Ovary (tissue), 9 donors: Measurements from ENCODE around the gene MXD1. TPM values are rescaled to one million over a fixed set of nuclear protein-coding genes. Genes with fewer than 3 reads are reported as not detected.

ENCODE experiments used
- DNase-seq, 5 donors: peaks; one replicate each; pipeline ENCODE4 v3.0.0-alpha.2; 2019 to 2020
- H3K27ac ChIP-seq, 2 donors: fragments of 200-600 bp; one replicate each; pipeline versions ENCODE4 v1.5.1 to v1.8.0; 2019 to 2022
- H3K27me3 ChIP-seq: fragments of 200-600 bp; one replicate; pipeline ENCODE4 v1.8.0; 2022
- H3K36me3 ChIP-seq: fragments of 200-600 bp; sonication (generic); one replicate; pipeline ENCODE4 v1.5.1; 2019
- H3K4me1 ChIP-seq: one replicate; pipeline ENCODE4 v1.8.1; 2013; ENCODE audit warnings: mild to moderate bottlenecking, moderate library complexity; ENCODE audit not compliant: insufficient read depth
- H3K4me3 ChIP-seq: fragments of 200-600 bp; sonication (generic); one replicate; pipeline ENCODE4 v1.5.1; 2017
- H3K9me3 ChIP-seq, 2 donors: fragments of 200-600 bp in 1 of 2; sonication (generic) in 1 of 2; one replicate each; pipeline versions ENCODE4 v1.5.1 to v1.8.1; 2013 to 2019; ENCODE audit warnings: mild to moderate bottlenecking in 1 of 2, moderate library complexity in 1 of 2
- EP300 ChIP-seq: sonication (generic); formaldehyde crosslinking; IDR thresholded peaks from one replicate; pipeline ENCODE4 v1.6.1; 2017; ENCODE audit warnings: antibody characterized with exemption
- POLR2A ChIP-seq: fragments of 450-650 bp; IDR thresholded peaks from one replicate; pipeline ENCODE4 v1.6.1; 2017; ENCODE audit warnings: antibody characterized with exemption, mild to moderate bottlenecking, moderate library complexity
- whole genome bisulfite sequencing, 3 donors: extraction: QIAGEN DNeasy Blood & Tissue Kit in 1 of 3; methylation state at CpG; one replicate each; pipeline versions ENCODE4 v1.1.5 to v1.1.7; 2013 to 2017; 5-methylcytosine and 5-hydroxymethylcytosine counted together
- intact Hi-C, 4 donors: fragments of 100-400 bp; cut with DNase I; formaldehyde crosslinking; loops; one replicate each; pipeline versions ENCODE4 v1.11.0 to v1.15.1; 2022 to 2023
- polyA plus RNA-seq, 2 donors: library from polyadenylated mRNA; stranded (reverse); fragments of 200-250 nt in 1 of 2; fragments of 350-450 nt in 1 of 2; fragmentation: Illumina TruSeq in 1 of 2; extraction: RNeasy Lipid Tissue Mini Kit (QIAGEN cat#74804) in 1 of 2; gene quantifications; one replicate each; pipeline ENCODE4 v1.2.3, GENCODE V29; 2013 to 2014
- total RNA-seq, 7 donors: library from RNA; depleted of rRNA in 2 of 7; stranded (reverse); fragments of >200 nt in 2 of 7; fragmentation: NEBNext Ultra II Directional in 3 of 7; extraction: Animal tissue kit (Norgen Biotek cat#: 25700) in 3 of 7; gene quantifications; one replicate each; pipeline versions ENCODE4 v1.1.0 to v1.2.4, GENCODE V29; 2016 to 2023
- TF ChIP-seq, protein P1 (sequence below), 3 donors: fragments of 450-650 bp in 2 of 3; fragments of 200-600 bp in 1 of 3; IDR thresholded peaks; one replicate each; pipeline versions ENCODE4 v1.5.1 to v1.8.0; 2016 to 2022; ENCODE audit warnings: antibody characterized with exemption in 3 of 3, mild to moderate bottlenecking in 1 of 3
- donor health status: DM: no; HTN: no; CAD: no; lungs with moderate emphysema.
- donor health status: DM: no; HTN: no; CAD: no.
- donor health status: Bipolar disorder and iron deficiency.
- donor health status: DM: yes; HTN: yes; CAD: no.
- donor health status: DM: no; HTN: no; CAD: no.
- donor health status: DM: yes; HTN: yes; CAD: no.

Gene MXD1
- total and polyA plus RNA-seq, 9 donors: 3.4 to 13.7 (median 6.7) TPM

- DNase-seq: no peak
- intact Hi-C loops: no loop called here
- Histone ChIP-seq H3K27ac (no peak overlapping the region), H3K36me3 (no peaks in the 10 kb centered on the region), H3K27me3 (no peaks in the 10 kb centered on the region), H3K4me3 (no peak overlapping the region), H3K4me1 (no peaks in the 10 kb centered on the region), H3K9me3 (no peaks in the 10 kb centered on the region)
- 95 to 98% (median 96%) methylated on average over 8 of the region's 8 CpGs for WGBS, 3 donors
- TF ChIP-seq POLR2A: no peak
- TF ChIP-seq, protein P1, sequence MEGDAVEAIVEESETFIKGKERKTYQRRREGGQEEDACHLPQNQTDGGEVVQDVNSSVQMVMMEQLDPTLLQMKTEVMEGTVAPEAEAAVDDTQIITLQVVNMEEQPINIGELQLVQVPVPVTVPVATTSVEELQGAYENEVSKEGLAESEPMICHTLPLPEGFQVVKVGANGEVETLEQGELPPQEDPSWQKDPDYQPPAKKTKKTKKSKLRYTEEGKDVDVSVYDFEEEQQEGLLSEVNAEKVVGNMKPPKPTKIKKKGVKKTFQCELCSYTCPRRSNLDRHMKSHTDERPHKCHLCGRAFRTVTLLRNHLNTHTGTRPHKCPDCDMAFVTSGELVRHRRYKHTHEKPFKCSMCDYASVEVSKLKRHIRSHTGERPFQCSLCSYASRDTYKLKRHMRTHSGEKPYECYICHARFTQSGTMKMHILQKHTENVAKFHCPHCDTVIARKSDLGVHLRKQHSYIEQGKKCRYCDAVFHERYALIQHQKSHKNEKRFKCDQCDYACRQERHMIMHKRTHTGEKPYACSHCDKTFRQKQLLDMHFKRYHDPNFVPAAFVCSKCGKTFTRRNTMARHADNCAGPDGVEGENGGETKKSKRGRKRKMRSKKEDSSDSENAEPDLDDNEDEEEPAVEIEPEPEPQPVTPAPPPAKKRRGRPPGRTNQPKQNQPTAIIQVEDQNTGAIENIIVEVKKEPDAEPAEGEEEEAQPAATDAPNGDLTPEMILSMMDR (IDR thresholded peaks at IDR 0.05): no peak
- TF ChIP-seq EP300: no peak
These were observed 48.2 kb downstream of the MXD1 start for GRCh38 chr2:69962986-69963730.

- no peak overlapping the region for H3K27ac ChIP-seq
- WGBS, 3 donors: 87 to 93% (median 87%) methylated on average over 7 of the region's 7 CpGs
These were observed 49.5 kb downstream of the MXD1 start for GRCh38 chr2:69964353-69964841.

DNA sequence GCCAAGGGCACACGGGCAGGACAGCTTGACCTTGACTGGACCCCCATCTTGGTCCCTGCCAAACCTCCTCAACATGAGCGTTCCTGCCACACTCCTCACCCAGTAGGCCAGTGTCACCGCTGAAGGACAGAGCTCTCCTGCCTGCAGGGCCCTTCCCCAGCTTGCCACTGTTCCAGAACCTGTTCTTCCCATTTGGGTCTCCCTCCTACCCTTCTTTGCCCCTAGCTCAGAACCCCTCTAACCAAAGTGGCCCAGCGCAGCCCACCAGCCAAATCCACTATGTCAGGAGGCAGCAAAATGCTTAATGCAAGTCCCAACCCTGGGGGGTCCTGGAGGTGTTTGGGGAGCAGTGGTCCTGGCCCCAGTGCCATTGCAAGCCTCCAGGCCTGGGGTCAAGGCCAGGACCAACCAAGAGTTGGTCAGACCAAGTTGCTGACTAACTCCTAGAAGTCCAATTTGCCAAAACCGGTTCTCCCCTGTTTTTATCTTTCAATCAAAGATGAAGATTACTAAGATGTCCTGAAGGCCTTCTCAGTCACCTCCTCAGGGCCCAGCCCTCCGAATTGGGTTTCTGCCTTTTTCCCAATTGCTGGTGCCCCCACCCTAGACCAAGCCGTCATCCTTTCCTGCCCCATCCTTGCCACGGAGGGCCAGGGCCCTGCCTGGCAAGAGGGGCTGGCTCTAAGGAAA, 51.0 kb downstream of the MXD1 start:
- no peaks in the 10 kb centered on the region for H3K4me1 ChIP-seq
- no peaks in the 10 kb centered on the region for H3K27me3 ChIP-seq
- 90 to 96% (median 93%) methylated on average over 8 of the region's 8 CpGs for WGBS, 3 donors
- intact Hi-C loops: no loop called here
- no peaks in the 10 kb centered on the region for H3K36me3 ChIP-seq
- no peaks in the 10 kb centered on the region for H3K9me3 ChIP-seq
- no peak for DNase-seq
- H3K4me3 ChIP-seq: no peak overlapping the region
- no peak overlapping the region for H3K27ac ChIP-seq
- TF ChIP-seq, protein P1 (IDR thresholded peaks at IDR 0.05): no peak
- no peak for TF ChIP-seq POLR2A

More at GRCh38 chr2:69964353-69964841, 49.5 kb downstream of the MXD1 start:
- no peak for DNase-seq
- no peaks in the 10 kb centered on the region for H3K27me3 ChIP-seq
- no peaks in the 10 kb centered on the region for H3K4me1 ChIP-seq
- TF ChIP-seq, protein P1 (IDR thresholded peaks at IDR 0.05): no peak
- TF ChIP-seq EP300: no peak
- no peak for TF ChIP-seq POLR2A
- no peak overlapping the region for H3K4me3 ChIP-seq
- intact Hi-C loops: no loop called here
- H3K9me3 ChIP-seq: no peaks in the 10 kb centered on the region
- no peaks in the 10 kb centered on the region for H3K36me3 ChIP-seq

- WGBS, 3 donors: 91 to 98% (median 95%) methylated on average over 2 of the region's 2 CpGs
These were observed 51.6 kb downstream of the MXD1 start for GRCh38 chr2:69966496-69966895.

More at GRCh38 chr2:69966496-69966895, 51.6 kb downstream of the MXD1 start:
- Histone ChIP-seq H3K4me3 (no peak overlapping the region), H3K9me3 (no peaks in the 10 kb centered on the region), H3K4me1 (no peaks in the 10 kb centered on the region), H3K27ac (no peak overlapping the region), H3K36me3 (no peaks in the 10 kb centered on the region), H3K27me3 (no peaks in the 10 kb centered on the region)
- intact Hi-C loops: no loop called here
- DNase-seq: no peak
- TF ChIP-seq EP300 (no peak), POLR2A (no peak)
- TF ChIP-seq, protein P1 (IDR thresholded peaks at IDR 0.05): no peak
